Measurements from ENCODE around the gene NUP160. TPM values are rescaled to one million over a fixed set of nuclear protein-coding genes. Genes with fewer than 3 reads are reported as not detected.

NUP160 gene
- total RNA-seq, 1 experiment from 2014 or later: 89.9 TPM

DNA sequence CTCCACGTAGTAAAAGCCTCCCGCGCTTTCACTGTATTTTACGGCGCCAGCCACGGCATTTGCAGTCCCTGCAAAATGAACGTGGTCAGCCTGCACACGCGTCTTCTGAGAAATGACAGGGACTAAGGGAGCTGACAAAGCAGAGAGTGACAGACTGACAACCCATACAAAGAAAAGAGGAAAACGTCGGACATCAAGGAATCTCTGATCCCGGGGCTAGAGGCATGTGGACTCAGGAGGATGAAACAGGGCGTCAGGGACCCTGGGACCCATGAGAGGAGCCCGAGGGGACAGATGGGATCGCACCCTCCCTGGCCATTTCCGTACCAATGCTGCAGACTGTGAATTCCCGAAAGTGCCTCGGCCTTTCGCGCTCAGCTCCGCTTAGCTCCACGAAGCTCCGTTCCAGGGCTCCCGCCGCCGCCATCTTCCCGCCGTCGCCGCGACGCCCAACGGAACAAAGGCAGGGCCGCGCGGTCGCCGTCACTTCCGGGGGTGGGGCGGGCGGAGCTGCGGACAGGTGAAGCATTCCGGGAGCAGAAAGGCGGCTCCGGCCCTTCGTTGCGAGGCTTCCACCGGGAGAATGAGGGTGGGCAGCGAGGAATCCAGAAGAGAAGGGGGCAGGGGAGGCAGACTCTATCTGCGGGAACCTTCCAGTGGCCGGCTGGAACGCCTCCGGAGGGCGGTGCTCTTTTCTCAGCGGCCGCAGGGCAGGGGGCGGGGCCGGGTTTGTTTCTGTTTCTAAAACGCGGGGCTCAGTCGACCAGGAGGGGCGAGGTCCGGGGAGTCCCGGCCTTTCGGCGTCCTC is at the start of gene NUP160 (continued):
- TF ChIP-seq, protein P1, sequence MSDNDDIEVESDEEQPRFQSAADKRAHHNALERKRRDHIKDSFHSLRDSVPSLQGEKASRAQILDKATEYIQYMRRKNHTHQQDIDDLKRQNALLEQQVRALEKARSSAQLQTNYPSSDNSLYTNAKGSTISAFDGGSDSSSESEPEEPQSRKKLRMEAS (CRISPR knock-in tag; IDR thresholded peaks at IDR 0.05): peak; percentile 94
- TF ChIP-seq ZNF317 (CRISPR knock-in tag; IDR thresholded peaks at IDR 0.05; ENCODE audit: borderline replicate concordance, low read depth): no peak
- peak; percentile 92 for TF ChIP-seq FOXP1 (CRISPR knock-in tag; IDR thresholded peaks at IDR 0.05; ENCODE audit: borderline replicate concordance)
- TF ChIP-seq GRHL2 (CRISPR knock-in tag; IDR thresholded peaks at IDR 0.05; ENCODE audit: insufficient replicate concordance, severe bottlenecking): no peak
- no peak for TF ChIP-seq MXD4 (CRISPR knock-in tag; IDR thresholded peaks at IDR 0.05; ENCODE audit: borderline replicate concordance)
- no peak for TF ChIP-seq ZNF121 (CRISPR knock-in tag; IDR thresholded peaks at IDR 0.05)
- TF ChIP-seq SMAD3 (CRISPR knock-in tag; IDR thresholded peaks at IDR 0.05; ENCODE audit: borderline replicate concordance): peak; percentile 89; the same call in 1 of the 2 replicates
- TF ChIP-seq, protein P2, sequence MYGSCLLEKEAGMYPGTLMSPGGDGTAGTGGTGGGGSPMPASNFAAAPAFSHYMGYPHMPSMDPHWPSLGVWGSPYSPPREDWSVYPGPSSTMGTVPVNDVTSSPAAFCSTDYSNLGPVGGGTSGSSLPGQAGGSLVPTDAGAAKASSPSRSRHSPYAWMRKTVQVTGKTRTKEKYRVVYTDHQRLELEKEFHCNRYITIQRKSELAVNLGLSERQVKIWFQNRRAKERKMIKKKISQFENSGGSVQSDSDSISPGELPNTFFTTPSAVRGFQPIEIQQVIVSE (CRISPR knock-in tag; IDR thresholded peaks at IDR 0.05; ENCODE audit: borderline replicate concordance): no peak
- TF ChIP-seq, protein P3, sequence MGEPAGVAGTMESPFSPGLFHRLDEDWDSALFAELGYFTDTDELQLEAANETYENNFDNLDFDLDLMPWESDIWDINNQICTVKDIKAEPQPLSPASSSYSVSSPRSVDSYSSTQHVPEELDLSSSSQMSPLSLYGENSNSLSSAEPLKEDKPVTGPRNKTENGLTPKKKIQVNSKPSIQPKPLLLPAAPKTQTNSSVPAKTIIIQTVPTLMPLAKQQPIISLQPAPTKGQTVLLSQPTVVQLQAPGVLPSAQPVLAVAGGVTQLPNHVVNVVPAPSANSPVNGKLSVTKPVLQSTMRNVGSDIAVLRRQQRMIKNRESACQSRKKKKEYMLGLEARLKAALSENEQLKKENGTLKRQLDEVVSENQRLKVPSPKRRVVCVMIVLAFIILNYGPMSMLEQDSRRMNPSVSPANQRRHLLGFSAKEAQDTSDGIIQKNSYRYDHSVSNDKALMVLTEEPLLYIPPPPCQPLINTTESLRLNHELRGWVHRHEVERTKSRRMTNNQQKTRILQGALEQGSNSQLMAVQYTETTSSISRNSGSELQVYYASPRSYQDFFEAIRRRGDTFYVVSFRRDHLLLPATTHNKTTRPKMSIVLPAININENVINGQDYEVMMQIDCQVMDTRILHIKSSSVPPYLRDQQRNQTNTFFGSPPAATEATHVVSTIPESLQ (CRISPR knock-in tag; IDR thresholded peaks at IDR 0.05): no peak
- TF ChIP-seq, protein P4, sequence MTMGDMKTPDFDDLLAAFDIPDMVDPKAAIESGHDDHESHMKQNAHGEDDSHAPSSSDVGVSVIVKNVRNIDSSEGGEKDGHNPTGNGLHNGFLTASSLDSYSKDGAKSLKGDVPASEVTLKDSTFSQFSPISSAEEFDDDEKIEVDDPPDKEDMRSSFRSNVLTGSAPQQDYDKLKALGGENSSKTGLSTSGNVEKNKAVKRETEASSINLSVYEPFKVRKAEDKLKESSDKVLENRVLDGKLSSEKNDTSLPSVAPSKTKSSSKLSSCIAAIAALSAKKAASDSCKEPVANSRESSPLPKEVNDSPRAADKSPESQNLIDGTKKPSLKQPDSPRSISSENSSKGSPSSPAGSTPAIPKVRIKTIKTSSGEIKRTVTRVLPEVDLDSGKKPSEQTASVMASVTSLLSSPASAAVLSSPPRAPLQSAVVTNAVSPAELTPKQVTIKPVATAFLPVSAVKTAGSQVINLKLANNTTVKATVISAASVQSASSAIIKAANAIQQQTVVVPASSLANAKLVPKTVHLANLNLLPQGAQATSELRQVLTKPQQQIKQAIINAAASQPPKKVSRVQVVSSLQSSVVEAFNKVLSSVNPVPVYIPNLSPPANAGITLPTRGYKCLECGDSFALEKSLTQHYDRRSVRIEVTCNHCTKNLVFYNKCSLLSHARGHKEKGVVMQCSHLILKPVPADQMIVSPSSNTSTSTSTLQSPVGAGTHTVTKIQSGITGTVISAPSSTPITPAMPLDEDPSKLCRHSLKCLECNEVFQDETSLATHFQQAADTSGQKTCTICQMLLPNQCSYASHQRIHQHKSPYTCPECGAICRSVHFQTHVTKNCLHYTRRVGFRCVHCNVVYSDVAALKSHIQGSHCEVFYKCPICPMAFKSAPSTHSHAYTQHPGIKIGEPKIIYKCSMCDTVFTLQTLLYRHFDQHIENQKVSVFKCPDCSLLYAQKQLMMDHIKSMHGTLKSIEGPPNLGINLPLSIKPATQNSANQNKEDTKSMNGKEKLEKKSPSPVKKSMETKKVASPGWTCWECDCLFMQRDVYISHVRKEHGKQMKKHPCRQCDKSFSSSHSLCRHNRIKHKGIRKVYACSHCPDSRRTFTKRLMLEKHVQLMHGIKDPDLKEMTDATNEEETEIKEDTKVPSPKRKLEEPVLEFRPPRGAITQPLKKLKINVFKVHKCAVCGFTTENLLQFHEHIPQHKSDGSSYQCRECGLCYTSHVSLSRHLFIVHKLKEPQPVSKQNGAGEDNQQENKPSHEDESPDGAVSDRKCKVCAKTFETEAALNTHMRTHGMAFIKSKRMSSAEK (CRISPR knock-in tag; IDR thresholded peaks at IDR 0.05; ENCODE audit: borderline replicate concordance): no peak
- TF ChIP-seq, protein P5, sequence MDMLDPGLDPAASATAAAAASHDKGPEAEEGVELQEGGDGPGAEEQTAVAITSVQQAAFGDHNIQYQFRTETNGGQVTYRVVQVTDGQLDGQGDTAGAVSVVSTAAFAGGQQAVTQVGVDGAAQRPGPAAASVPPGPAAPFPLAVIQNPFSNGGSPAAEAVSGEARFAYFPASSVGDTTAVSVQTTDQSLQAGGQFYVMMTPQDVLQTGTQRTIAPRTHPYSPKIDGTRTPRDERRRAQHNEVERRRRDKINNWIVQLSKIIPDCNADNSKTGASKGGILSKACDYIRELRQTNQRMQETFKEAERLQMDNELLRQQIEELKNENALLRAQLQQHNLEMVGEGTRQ (CRISPR knock-in tag; IDR thresholded peaks at IDR 0.05): no peak
- TF ChIP-seq RELA (CRISPR knock-in tag; IDR thresholded peaks at IDR 0.05; ENCODE audit: borderline replicate concordance): no peak
- no peak; the same call in 1 of the 2 replicates for TF ChIP-seq ESRRA (CRISPR knock-in tag; IDR thresholded peaks at IDR 0.05; ENCODE audit: borderline replicate concordance)
- no peak for TF ChIP-seq ELF4 (CRISPR knock-in tag; IDR thresholded peaks at IDR 0.05; ENCODE audit: low read depth)
- TF ChIP-seq NFE2L1 (CRISPR knock-in tag; IDR thresholded peaks at IDR 0.05): peak; percentile 82
- TF ChIP-seq, protein P6, sequence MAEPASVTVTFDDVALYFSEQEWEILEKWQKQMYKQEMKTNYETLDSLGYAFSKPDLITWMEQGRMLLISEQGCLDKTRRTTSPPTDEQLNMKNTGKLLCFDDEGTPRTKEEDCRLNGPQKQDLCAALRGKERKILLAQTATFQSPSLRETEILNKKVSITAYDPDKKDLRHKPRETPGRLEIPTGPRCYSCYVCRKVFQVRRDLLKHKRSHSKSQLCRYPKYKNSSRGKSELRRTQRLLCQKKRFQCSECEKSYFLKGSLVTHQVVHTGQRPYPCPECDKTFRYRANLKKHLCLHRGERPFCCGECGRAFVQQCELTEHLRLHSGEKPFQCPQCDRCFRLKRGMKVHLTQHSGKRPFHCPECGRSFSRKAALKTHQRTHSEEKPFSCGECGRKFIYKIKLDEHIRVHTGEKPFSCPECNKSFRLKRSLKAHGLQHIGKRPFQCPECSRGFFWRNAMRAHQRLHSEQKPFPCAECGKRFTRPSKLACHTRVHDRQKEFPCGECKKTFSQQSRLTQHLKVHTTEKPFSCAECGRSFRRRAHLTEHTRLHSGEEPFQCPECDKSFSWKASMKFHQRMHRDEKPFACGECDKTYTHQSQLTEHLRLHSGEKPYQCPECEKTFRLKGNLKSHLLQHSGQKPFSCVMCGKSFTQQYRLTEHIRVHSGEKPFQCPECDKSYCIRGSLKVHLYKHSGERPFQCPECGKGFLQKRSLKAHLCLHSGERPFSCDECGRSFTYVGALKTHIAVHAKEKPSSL (CRISPR knock-in tag; conservative IDR thresholded peaks at IDR 0.05): no peak
- TF ChIP-seq ZNF219 (CRISPR knock-in tag; IDR thresholded peaks at IDR 0.05; ENCODE audit: borderline replicate concordance): no peak
- no peak for TF ChIP-seq TEAD4 (CRISPR knock-in tag; IDR thresholded peaks at IDR 0.05)
- TF ChIP-seq PRRX2 (CRISPR knock-in tag; IDR thresholded peaks at IDR 0.05): no peak
- TF ChIP-seq, protein P7, sequence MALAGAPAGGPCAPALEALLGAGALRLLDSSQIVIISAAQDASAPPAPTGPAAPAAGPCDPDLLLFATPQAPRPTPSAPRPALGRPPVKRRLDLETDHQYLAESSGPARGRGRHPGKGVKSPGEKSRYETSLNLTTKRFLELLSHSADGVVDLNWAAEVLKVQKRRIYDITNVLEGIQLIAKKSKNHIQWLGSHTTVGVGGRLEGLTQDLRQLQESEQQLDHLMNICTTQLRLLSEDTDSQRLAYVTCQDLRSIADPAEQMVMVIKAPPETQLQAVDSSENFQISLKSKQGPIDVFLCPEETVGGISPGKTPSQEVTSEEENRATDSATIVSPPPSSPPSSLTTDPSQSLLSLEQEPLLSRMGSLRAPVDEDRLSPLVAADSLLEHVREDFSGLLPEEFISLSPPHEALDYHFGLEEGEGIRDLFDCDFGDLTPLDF (CRISPR knock-in tag; IDR thresholded peaks at IDR 0.05): no peak
- no peak for TF ChIP-seq EMX1 (CRISPR knock-in tag; IDR thresholded peaks at IDR 0.05)
- no peak for TF ChIP-seq SMAD4 (CRISPR knock-in tag; IDR thresholded peaks at IDR 0.05)
- TF ChIP-seq, protein P8, sequence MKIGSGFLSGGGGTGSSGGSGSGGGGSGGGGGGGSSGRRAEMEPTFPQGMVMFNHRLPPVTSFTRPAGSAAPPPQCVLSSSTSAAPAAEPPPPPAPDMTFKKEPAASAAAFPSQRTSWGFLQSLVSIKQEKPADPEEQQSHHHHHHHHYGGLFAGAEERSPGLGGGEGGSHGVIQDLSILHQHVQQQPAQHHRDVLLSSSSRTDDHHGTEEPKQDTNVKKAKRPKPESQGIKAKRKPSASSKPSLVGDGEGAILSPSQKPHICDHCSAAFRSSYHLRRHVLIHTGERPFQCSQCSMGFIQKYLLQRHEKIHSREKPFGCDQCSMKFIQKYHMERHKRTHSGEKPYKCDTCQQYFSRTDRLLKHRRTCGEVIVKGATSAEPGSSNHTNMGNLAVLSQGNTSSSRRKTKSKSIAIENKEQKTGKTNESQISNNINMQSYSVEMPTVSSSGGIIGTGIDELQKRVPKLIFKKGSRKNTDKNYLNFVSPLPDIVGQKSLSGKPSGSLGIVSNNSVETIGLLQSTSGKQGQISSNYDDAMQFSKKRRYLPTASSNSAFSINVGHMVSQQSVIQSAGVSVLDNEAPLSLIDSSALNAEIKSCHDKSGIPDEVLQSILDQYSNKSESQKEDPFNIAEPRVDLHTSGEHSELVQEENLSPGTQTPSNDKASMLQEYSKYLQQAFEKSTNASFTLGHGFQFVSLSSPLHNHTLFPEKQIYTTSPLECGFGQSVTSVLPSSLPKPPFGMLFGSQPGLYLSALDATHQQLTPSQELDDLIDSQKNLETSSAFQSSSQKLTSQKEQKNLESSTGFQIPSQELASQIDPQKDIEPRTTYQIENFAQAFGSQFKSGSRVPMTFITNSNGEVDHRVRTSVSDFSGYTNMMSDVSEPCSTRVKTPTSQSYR (CRISPR knock-in tag; IDR thresholded peaks at IDR 0.05): peak; percentile 44; the same call in 1 of the 2 replicates
- peak; percentile 94 for TF ChIP-seq FOXK1 (CRISPR knock-in tag; IDR thresholded peaks at IDR 0.05)
